Stimulated activated CD4-positive, alpha-beta T cell treated with anti-CD3 and anti-CD28 coated beads, Interleukin-4, amount 100 ng/mL, for 4 hours (primary cell): ENCODE measurements around the gene PLCXD1.
A peak's percentile ranks its signal among the peaks of the same experiment; 100 is the strongest.
"Not testable (repeated sequence)": the region's sequence is repeated elsewhere in the genome, so short reads cannot be mapped to it uniquely, and the experiment has no call there.

Source experiments
- DNase-seq, 2 experiments: peaks; one replicate each; pipeline ENCODE4 v3.0.0-alpha.2; 2020

The PLCXD1 gene

DNA sequence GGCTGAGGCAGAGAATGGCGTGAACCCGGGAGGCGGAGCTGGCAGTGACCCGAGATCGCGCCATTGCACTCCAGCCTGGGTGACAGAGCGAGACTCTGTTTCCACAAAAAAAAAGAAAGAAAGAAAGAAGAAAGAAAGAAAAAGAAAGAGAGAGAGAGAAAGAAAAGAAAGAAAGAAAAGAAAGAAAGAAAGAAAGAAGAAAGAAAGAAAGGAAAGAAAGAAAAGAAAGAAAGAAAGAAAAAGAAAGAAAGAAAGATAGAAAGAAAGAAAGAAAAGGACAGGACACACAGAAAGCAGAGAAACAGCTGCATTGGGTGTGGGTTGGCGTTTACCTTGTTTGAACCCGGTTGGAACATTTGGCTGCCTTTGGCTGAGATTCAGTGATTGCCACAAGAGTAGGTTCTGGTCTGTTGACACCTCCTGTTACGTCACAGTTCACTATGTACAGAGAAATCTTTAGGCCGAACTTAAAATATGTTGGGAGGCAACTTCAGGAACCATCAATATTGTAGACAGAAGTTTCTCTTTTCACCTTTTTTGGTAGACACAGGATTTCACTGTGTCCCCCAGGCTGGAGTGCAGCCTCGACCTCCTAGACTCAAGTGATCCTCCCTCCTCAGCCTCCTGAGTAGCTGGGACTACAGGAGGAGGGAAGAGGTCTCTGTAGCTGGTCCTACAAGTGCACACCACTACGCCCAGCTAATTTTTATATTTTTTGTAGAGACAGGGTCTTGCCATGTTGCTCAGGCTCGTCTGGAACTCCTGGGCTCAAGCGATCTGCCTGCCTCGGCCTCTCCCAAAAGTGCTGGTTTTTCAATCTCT lies 16.3 kb upstream of the PLCXD1 start:
- DNase-seq: no peak

GRCh38 chrX:265502-265901 lies 15.7 kb upstream of the PLCXD1 start:
- no peak for DNase-seq

DNA sequence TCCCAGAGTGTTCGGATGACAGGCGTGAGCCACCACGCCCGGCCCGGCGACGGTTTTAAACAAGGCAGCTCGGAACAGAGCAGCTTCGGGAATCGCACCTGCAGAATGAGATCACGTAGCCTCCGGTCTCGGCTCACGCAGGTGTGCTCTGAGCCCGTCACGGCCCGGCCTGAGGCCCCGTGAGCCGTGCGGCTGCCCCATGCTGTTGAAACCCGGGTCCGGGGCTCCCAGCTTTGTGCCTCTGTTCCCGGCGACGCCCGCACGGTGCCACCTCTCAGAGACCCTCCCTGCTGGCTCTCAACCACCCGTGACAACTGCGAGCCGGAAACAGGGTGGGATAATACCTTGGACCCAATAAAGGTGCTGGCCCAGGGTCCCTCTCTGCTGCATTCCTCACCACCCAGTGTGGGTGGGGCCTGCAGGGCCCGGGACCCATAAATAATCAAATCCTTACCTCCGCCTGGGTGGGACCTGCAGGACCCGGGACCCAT lies 13.4 kb upstream of the PLCXD1 start:
- no peak for DNase-seq

- DNase-seq: no peak
Measured at GRCh38 chrX:270848-271367, 10.3 kb upstream of the PLCXD1 start.

DNA sequence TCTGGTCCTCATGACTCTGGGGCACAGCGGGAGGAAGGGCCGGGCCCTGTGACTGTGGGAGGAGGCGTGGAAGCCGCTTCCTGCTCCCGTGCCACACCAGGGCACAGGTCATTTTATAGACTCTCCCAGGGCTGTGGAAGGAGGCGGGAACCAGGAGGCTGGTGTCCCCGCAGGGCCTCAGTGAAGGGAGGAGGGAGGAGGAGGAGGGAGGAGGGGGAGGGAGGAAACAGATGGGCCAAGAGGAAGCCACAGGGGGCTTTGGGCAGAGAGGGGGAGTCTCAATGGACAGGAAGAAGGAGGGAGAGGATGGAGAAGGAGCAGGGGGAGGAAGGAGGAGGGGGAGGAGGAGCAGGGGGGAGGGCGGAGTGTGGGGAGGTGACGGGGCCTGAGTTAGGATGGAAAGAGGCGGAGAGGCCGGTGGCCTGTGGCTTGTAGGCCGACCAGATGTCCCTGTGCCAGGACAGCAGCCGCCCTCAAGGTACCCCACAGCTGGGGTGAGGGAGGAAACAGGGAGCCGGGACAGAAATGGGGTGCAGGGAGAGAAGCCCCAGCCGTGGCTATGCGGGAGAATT lies 6.2 kb upstream of the PLCXD1 start:
- DNase-seq: no peak

GRCh38 chrX:275476-275966 lies 5.7 kb upstream of the PLCXD1 start:
- no peak for DNase-seq

DNA sequence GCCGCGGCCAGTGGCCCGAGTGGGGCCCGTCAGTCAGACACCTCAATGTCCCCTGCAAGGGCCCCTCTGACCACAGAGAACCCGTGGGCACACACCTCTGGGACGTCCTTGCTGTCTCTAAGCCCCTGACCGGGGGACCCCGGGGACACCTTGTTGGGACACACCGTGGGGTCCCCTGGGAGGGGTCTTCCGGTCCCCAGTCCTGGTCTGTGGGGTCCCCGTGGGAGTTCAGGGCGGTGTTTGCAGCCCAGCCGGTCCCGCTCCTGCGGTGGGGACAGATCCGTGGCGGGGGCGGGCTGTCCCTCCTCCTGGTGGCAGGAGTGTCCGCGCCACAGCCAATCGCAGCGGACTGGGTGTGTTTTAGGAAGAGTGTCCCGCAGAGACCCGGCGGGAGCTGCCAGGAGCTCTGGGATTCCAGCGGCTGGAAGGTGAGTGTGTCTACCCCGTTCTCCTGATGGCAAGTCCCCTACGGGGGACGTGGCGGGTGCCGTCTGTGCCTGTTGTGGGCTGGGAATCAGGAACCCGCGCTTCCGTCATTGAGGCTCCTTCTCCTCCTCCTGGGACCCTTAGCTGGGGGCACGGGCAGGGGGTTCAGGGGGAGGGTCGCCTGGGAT lies 5.1 kb upstream of the PLCXD1 start:
- DNase-seq: peak; percentile 29 to 43

DNA sequence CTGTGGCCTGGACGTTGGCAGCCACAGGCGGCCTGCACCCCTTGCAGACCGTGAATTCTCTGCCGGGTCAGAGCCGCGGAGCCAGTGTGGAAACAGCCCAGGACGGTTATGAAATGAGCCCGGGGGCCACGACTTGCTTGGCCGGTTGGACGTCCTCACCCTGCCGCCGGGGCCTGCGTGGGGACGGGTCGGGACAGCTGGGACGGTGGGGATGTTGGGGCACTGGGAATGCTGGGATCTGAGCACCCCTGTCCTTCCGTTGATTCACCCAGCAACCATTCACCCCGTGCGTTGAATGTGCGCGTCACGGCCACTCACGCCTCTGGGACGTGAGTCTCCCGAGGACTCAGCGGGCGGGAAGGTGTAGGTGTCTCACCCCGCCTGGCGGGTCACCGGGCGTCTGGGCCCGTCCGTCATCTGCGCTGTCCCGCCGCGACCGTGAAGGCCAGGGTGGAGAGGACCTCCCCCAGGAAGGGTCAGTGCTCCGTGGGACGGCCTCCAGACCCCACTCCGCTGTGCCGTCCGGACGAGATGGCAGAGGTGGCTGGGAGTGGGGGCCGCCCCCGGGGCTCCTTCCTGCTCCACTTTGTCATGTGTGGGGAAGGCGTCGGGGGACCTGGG lies 4.5 kb upstream of the PLCXD1 start:
- peak; percentile 24 to 39 for DNase-seq

GRCh38 chrX:279757-280604 lies 1.2 kb upstream of the PLCXD1 start:
- DNase-seq: not testable (repeated sequence)

DNA sequence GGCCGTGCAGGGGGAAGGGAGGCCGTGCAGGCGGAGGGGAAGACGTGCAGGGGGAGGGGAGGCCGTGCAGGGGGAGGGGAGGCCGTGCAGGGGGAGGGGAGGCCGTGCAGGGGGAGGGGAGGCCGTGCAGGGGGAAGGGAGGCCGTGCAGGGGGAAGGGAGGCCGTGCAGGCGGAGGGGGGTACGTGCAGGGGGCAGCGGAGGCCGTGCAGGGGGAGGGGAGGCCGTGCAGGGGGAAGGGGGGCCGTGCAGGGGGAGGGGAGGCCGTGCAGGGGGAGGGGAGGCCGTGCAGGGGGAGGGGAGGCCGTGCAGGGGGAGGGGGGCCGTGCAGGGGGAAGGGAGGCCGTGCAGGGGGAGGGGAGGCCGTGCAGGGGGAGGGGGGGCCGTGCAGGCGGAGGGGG lies 459 bp upstream of the PLCXD1 start:
- not testable (repeated sequence) for DNase-seq

GRCh38 chrX:282000-282681 lies 960 bp downstream of the PLCXD1 start:
- not testable (repeated sequence) for DNase-seq

DNA sequence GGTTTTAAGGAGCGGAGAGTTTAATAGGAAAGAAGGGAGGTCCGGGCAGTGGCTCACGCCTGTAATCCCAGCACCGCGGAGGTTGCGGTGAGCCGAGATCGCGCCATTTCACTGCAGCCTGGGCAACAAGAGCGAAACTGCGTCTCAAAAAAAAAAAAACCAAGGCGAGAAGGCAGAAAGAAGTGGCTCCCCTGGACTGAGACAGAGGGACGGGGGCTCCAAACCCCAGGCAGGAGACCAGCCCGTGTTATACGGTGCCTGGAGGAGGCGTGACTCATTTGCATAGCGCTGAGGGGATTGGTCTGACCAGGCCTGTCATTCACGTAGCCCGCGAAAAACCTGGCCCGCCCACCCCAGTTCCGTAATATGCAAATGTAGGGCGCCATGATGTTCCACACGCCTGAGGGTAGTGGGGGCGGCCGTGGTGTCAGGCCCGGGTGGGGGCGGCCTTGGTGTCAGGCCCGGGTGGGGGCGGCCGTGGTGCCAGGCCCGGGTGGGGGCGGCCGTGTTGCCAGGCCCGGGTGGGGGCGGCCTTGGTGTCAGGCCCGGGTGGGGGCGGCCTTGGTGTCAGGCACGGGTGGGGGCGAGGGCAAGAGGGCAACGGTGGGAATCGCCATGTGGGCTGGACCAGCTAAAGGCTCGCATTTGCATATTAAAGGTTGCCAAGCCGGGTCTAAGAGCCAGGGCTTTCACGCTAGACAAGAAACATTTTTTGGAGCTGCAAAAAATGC lies 2.1 kb downstream of the PLCXD1 start:
- peak; percentile 84 to 94 for DNase-seq

- DNase-seq: no peak
Measured at GRCh38 chrX:285076-285677, 4.0 kb downstream of the PLCXD1 start.

- DNase-seq: no peak
Measured at GRCh38 chrX:287670-288069, 6.5 kb downstream of the PLCXD1 start.

- DNase-seq: no peak
Measured at GRCh38 chrX:288561-288991, 7.4 kb downstream of the PLCXD1 start.

DNA sequence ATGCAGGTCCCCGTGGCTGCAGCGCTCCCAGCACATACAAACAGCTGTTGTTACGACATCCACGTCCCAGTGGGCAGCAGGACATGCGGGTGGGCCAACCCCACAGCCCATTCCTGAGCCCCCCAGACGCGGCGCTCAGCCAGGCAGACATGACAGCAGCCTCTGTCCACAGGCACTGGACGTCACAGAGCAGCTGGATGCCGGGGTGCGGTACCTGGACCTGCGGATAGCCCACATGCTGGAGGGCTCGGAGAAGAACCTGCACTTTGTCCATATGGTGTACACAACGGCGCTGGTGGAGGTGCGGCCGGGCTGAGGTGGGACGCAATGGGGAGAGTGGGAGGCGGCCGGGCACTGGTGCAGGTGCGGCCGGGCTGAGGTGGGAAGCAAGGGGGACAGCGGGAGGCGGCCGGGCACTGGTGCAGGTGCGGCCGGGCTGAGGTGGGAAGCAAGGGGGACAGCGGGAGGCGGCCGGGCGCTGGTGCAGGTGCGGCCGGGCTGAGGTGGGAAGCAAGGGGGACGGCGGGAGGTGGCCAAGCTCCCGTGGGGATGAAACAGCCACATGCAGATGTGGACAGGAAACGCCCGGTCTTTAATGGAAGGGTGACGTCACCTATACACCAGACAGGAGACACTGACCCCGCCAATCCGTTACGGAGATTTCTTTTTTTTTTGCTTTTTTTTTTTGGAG lies 9.4 kb downstream of the PLCXD1 start:
- DNase-seq: no peak

GRCh38 chrX:291411-291901 lies 10.3 kb downstream of the PLCXD1 start:
- DNase-seq: no peak

GRCh38 chrX:292900-293897 lies 12.0 kb downstream of the PLCXD1 start:
- no peak for DNase-seq
